Neural progenitor cell (in vitro differentiated cells): ENCODE data around the gene LGR6. TPM values are rescaled to one million over a fixed set of nuclear protein-coding genes. Genes with fewer than 3 reads are reported as not detected.

Experiments
- DNase-seq: peaks from one replicate; pipeline ENCODE4 v3.0.0-alpha.2; 2016; ENCODE audit warnings: low spot score
- H2AFZ ChIP-seq: fragments of 200-600 bp; sonication (generic); replicated peaks from 2 replicates; pipeline ENCODE4 v1.6.1; 2016; ENCODE audit warnings: antibody characterized with exemption
- H3F3A ChIP-seq: fragments of 200-600 bp; sonication (generic); 2 replicates; pipeline ENCODE4 v1.6.1; 2016; ENCODE audit warnings: antibody characterized with exemption, low read depth
- H3K27ac ChIP-seq: fragments of 200-600 bp; sonication (generic); 2 replicates; pipeline ENCODE4 v1.5.1; 2016; ENCODE audit warnings: mild to moderate bottlenecking
- H3K27me3 ChIP-seq: fragments of 200-600 bp; sonication (generic); 2 replicates; pipeline ENCODE4 v1.6.1; 2016; ENCODE audit warnings: mild to moderate bottlenecking, moderate library complexity
- H3K36me3 ChIP-seq: fragments of 200-600 bp; sonication (generic); 2 replicates; pipeline ENCODE4 v1.5.1; 2016
- H3K4me1 ChIP-seq: fragments of 200-600 bp; sonication (generic); 2 replicates; pipeline ENCODE4 v1.6.1; 2016; ENCODE audit warnings: mixed run types
- H3K4me2 ChIP-seq: fragments of 200-600 bp; sonication (generic); 2 replicates; pipeline ENCODE4 v1.6.1; 2016
- H3K4me3 ChIP-seq: fragments of 200-600 bp; sonication (generic); 2 replicates; pipeline ENCODE4 v1.5.1; 2016
- H3K79me2 ChIP-seq: fragments of 200-600 bp; sonication (generic); 2 replicates; pipeline ENCODE4 v1.6.1; 2016; ENCODE audit warnings: low read depth
- H3K9ac ChIP-seq: fragments of 200-600 bp; sonication (generic); 2 replicates; pipeline ENCODE4 v1.6.1; 2016
- H3K9me3 ChIP-seq: fragments of 200-600 bp; sonication (generic); 2 replicates; pipeline ENCODE4 v1.5.1; 2016; ENCODE audit warnings: low read depth
- H4K20me1 ChIP-seq: fragments of 200-600 bp; sonication (generic); 2 replicates; pipeline ENCODE4 v1.6.1; 2016; ENCODE audit warnings: low read depth
- H3K27ac Mint-ChIP-seq: 3 replicates; pipeline ENCODE4 v1.8.0; 2021; ENCODE audit warnings: mixed read lengths
- H3K27me3 Mint-ChIP-seq: 2 replicates; pipeline ENCODE4 v1.8.0; 2022; ENCODE audit warnings: low read depth, mild to moderate bottlenecking, inconsistent platforms, moderate library complexity, mixed read lengths; ENCODE audit not compliant: insufficient read depth
- H3K36me3 Mint-ChIP-seq: 3 replicates; pipeline ENCODE4 v1.8.0; 2021; ENCODE audit warnings: mixed read lengths
- H3K4me1 Mint-ChIP-seq: 3 replicates; pipeline ENCODE4 v1.8.0; 2021; ENCODE audit warnings: mixed read lengths
- H3K4me3 Mint-ChIP-seq: 3 replicates; pipeline ENCODE4 v1.8.0; 2021; ENCODE audit warnings: mild to moderate bottlenecking, moderate library complexity, mixed read lengths
- H3K9me3 Mint-ChIP-seq: 3 replicates; pipeline ENCODE4 v1.8.0; 2020; ENCODE audit warnings: mixed read lengths
- EZH2 ChIP-seq: fragments of 200-600 bp; sonication (generic); IDR thresholded peaks from 2 replicates; pipeline ENCODE4 v1.6.1; 2017; ENCODE audit warnings: antibody characterized with exemption, mild to moderate bottlenecking, moderate library complexity
- EZH2phosphoT487 ChIP-seq: fragments of 200-600 bp; sonication (generic); IDR thresholded peaks from 2 replicates; pipeline ENCODE4 v1.6.1; 2017; ENCODE audit warnings: antibody characterized with exemption
- total RNA-seq: library from RNA; depleted of rRNA; stranded (reverse); fragments of >200 nt; gene quantifications from 2 replicates; pipeline ENCODE4 v1.2.3, GENCODE V29; 2015; ENCODE audit warnings: low replicate concordance
- TF ChIP-seq, protein P1 (sequence below): fragments of 200-600 bp; sonication (generic); IDR thresholded peaks from 2 replicates; pipeline ENCODE4 v1.5.1; 2017; ENCODE audit warnings: antibody characterized with exemption, mild to moderate bottlenecking

Gene LGR6
- total RNA-seq, 1 donor from 2014 or later, result not detected

DNA sequence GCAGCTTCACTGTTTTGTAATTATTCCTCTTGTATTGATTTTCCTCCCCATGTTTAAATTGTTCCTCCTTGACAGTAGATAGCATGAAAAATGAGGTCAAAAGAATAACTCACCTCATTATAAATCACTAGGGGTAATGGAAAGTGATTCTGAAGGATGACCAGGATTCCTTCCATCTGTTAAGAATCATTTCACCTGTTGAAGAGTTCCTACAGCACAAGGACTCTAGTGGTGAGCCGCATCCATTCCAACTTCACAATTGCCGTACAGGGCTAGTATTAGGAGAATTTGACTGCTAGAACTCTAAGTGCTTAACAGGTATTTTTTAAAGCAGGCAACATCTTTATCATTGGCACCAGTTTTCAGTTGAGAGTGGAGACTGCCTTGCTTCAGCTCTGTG lies 168.6 kb downstream of the LGR6 start:
- Histone ChIP-seq H3K9ac (no peak overlapping the region), H2AFZ (no peak overlapping the region), H3K4me1 (peaks cover 15% of the 10 kb centered on the region), H3K9me3 (no peaks in the 10 kb centered on the region), H3K79me2 (peaks cover 53% of the 10 kb centered on the region), H3F3A (no peaks in the 10 kb centered on the region), H3K4me2 (no peak overlapping the region), H3K36me3 (no peaks in the 10 kb centered on the region), H3K27me3 (no peaks in the 10 kb centered on the region), H3K4me3 (no peak overlapping the region), H4K20me1 (no peaks in the 10 kb centered on the region), H3K27ac (no peak overlapping the region)
- H3K9me3 Mint-ChIP-seq, result no peaks in the 10 kb centered on the region
- no peak overlapping the region for H3K27ac Mint-ChIP-seq
- no peaks in the 10 kb centered on the region for H3K27me3 Mint-ChIP-seq
- peaks cover 14% of the 10 kb centered on the region for H3K4me1 Mint-ChIP-seq
- H3K4me3 Mint-ChIP-seq, result no peak overlapping the region
- no peaks in the 10 kb centered on the region for H3K36me3 Mint-ChIP-seq
- TF ChIP-seq EZH2 (no peak), EZH2phosphoT487 (no peak)
- TF ChIP-seq, protein P1, sequence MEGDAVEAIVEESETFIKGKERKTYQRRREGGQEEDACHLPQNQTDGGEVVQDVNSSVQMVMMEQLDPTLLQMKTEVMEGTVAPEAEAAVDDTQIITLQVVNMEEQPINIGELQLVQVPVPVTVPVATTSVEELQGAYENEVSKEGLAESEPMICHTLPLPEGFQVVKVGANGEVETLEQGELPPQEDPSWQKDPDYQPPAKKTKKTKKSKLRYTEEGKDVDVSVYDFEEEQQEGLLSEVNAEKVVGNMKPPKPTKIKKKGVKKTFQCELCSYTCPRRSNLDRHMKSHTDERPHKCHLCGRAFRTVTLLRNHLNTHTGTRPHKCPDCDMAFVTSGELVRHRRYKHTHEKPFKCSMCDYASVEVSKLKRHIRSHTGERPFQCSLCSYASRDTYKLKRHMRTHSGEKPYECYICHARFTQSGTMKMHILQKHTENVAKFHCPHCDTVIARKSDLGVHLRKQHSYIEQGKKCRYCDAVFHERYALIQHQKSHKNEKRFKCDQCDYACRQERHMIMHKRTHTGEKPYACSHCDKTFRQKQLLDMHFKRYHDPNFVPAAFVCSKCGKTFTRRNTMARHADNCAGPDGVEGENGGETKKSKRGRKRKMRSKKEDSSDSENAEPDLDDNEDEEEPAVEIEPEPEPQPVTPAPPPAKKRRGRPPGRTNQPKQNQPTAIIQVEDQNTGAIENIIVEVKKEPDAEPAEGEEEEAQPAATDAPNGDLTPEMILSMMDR, result no peak
- DNase-seq, result no peak

- Histone ChIP-seq H3K79me2 (peaks cover 28% of the 10 kb centered on the region), H3K4me3 (no peak overlapping the region), H3K27ac (no peak overlapping the region), H3F3A (no peaks in the 10 kb centered on the region), H4K20me1 (no peaks in the 10 kb centered on the region), H3K9me3 (no peaks in the 10 kb centered on the region), H3K36me3 (no peaks in the 10 kb centered on the region), H3K27me3 (no peaks in the 10 kb centered on the region), H2AFZ (no peak overlapping the region), H3K4me2 (no peak overlapping the region), H3K9ac (no peak overlapping the region), H3K4me1 (peaks cover 12% of the 10 kb centered on the region)
- Mint-ChIP-seq H3K27ac (no peak overlapping the region), H3K36me3 (peaks cover 2% of the 10 kb centered on the region), H3K27me3 (no peaks in the 10 kb centered on the region), H3K4me1 (peaks cover 14% of the 10 kb centered on the region), H3K9me3 (peaks cover 2% of the 10 kb centered on the region), H3K4me3 (no peak overlapping the region)
- DNase-seq, result no peak
- TF ChIP-seq EZH2phosphoT487 (no peak), EZH2 (no peak)
- TF ChIP-seq, protein P1, result no peak
Measured at GRCh38 chr1:202365092-202365815, 171.7 kb downstream of the LGR6 start.

GRCh38 chr1:202367271-202367670 lies 173.7 kb downstream of the LGR6 start:
- H3K9me3 Mint-ChIP-seq, result peaks cover 2% of the 10 kb centered on the region
- no peak overlapping the region for H3K4me3 Mint-ChIP-seq
- TF ChIP-seq EZH2, result no peak
- TF ChIP-seq, protein P1, result no peak
- no peak for TF ChIP-seq EZH2phosphoT487
- peaks cover 2% of the 10 kb centered on the region for H3K36me3 Mint-ChIP-seq
- H3K36me3 ChIP-seq, result no peaks in the 10 kb centered on the region
- no peak overlapping the region for H3K4me2 ChIP-seq
- peaks cover 2% of the 10 kb centered on the region for H3K4me1 ChIP-seq
- H3K79me2 ChIP-seq, result peaks cover 16% of the 10 kb centered on the region
- H3K4me1 Mint-ChIP-seq, result peaks cover 1% of the 10 kb centered on the region
- H3K27me3 Mint-ChIP-seq, result no peaks in the 10 kb centered on the region
- H3K9me3 ChIP-seq, result no peaks in the 10 kb centered on the region
- H3K27ac Mint-ChIP-seq, result no peak overlapping the region
- H3F3A ChIP-seq, result no peaks in the 10 kb centered on the region
- no peak for DNase-seq
- no peaks in the 10 kb centered on the region for H3K27me3 ChIP-seq
- no peak overlapping the region for H3K9ac ChIP-seq
- H4K20me1 ChIP-seq, result no peaks in the 10 kb centered on the region
- H3K4me3 ChIP-seq, result no peak overlapping the region
- no peak overlapping the region for H3K27ac ChIP-seq
- no peak overlapping the region for H2AFZ ChIP-seq

Other genes with a start within 250 kb of the LGR6 start
- 0.37 and 1.2 TPM in 2 replicates for gene LMOD1, start 247.3 kb upstream of the LGR6 start, total RNA-seq
- 34.5 and 50.5 TPM in 2 replicates for gene TIMM17A, start 238.3 kb upstream of the LGR6 start, total RNA-seq
- gene RNPEP, start 211.2 kb upstream of the LGR6 start, total RNA-seq, result 48.7 and 70.3 TPM in 2 replicates
- gene ELF3, start 183.2 kb upstream of the LGR6 start, total RNA-seq, result 2.7 and 6.9 TPM in 2 replicates
- gene GPR37L1, start 70.9 kb upstream of the LGR6 start, total RNA-seq, result 0.06 TPM in 1 of 2 replicates, not detected in the other
- 13.3 and 29.6 TPM in 2 replicates for gene ARL8A, start 49.1 kb upstream of the LGR6 start, total RNA-seq
- gene PTPN7, start 33.2 kb upstream of the LGR6 start, total RNA-seq, result not detected in 2 replicates
- gene UBE2T, start 148.1 kb downstream of the LGR6 start, total RNA-seq, result 71.5 and 88.1 TPM in 2 replicates
- gene PPP1R12B, start 154.9 kb downstream of the LGR6 start, total RNA-seq, result 17.5 and 21.8 TPM in 2 replicates